Fibroblast of skin of back (primary cell): ENCODE results near the gene LIF. TPM values are rescaled to one million over a fixed set of nuclear protein-coding genes. Genes with fewer than 3 reads are reported as not detected.

Experiments
- DNase-seq: peaks from one replicate; pipeline ENCODE4 v3.0.0-alpha.2; 2013
- polyA plus RNA-seq, 2 experiments: library from polyadenylated mRNA; unstranded; fragments of 120-200 nt; gene quantifications; one replicate each; pipeline ENCODE4 v1.2.1, GENCODE V29; 2013; ENCODE audit not compliant: insufficient read length in 2 of 2

Gene LIF
- polyA plus RNA-seq (2013, experiment 1 of 2; ENCODE audit: insufficient read length), result 14.3 TPM
- polyA plus RNA-seq (2013, experiment 2 of 2; ENCODE audit: insufficient read length), result 5.0 TPM

DNA sequence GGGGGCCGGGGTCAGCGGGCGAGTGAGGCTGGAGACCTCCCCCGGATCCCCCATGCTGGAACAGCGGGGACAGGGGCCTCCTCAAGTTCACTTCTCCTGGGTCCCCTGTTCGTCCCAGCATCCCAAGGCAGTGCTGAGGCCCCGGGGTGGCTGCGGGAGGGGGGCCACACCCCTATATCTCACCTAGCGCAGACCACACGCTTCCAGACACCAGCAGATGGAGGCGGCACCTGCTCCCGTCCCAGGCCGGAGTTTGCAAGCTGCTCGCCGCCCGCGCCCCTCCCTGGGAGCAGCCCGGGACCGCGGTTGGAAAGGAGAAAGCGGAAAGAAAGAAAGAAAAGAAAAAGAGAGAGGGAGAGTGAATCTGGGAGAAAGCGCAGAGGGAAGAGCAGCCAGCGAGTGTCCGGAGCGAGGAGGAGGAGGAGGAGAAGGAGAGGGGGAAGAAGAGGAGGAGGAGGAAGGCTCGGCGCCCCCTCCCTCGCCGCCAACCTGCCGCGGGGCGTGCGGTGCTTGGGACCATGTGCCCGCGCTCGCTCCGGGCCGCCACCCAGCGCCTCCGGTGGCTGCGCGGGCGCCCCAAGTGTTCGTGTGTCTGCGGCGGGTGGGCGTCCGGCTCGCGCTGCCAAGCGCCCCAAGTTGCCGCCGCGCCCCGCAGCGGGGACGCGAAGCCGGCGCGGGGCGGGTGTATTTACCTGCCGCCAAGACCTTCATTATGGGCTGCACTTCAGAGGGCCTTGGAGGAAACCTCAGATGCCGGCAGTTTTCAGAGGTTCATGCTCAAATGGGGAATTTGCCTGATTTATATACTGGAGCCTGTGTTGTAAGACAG, at the start of gene LIF:
Gene LIF, minus strand, starts transcription at position 775 of the 829 bp plus-strand sequence. Its CDS starts 64 bp downstream, at position 711.
- no peak for DNase-seq

DNA sequence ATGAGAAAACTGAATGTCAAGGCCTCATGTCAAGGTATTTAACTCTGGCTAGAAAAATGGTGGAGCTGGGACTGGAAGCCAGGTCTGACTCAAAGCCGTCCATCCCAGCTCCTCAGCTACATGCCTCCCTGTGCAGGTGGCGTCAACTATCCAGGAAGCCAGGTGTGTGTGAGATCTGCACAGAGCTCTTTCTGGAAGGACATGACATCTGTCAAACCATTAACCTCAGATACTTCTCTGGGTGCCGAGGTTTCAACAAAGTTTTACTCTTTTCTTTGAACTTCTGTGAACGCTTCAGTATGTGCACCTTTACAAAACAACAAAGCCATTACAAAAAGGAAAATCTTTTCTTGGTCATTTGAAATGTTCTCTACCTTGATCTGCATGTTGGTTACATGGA, 49.8 kb upstream of the LIF start:
- DNase-seq, result no peak

DNA sequence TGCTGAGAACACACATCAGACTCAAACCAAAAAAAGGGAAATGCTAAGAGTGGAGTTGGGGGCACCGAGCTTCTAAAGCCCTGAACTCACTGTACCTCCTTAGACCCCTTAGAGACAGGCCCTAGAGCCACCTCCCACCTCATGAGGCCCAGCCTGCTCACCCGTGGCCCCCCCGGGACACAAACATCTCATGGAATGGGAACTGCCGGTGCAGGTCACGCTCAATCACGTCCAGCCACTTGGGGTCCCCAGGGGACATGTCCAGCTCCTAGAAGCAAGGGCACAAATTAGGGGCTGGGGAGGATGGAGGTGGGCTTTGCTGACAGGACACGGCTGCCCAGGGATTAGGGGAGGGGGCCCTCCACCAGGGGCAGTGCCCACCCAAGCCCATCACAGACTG, 49.0 kb upstream of the LIF start:
- no peak for DNase-seq

DNA sequence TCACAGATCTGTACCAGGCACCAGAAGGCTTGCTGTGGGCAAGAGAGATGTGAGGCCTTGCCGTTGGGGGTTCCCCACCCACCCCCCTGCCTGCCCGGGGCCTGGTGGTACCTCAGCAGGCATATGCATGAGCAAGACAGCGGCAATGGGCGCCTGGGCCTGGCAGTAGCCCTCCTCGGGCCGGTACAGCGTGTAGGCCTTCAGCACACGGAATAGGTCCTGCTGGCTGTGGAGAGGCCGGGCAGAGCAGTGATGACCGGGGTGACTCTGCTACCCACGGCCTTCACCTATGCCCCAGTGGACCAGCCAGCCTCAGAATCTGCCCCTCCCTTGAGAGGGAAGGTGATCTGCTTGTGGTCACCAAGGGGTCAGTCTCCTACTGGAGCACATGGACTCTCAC, 48.3 kb upstream of the LIF start:
- no peak for DNase-seq

DNA sequence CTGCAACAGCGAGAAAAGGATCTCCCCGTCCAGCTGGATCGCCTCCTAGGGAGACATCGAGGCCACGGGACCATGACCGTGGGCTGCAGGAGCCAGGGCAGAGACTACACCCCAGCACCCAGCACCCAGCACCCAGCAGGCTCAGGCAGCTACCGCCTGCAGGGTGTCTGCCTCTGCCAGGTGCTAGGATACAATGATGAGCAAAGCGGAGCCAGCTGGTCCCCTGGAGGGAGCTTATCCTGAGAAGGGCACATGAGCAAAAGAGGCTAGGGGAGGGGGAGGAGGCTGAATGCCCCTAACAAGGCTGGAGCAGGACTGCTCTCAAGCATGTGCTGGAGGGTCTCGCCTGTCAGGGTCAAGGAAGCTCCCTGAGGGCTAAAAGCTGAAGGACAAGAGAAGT, 47.5 kb upstream of the LIF start:
- DNase-seq, result no peak

DNA sequence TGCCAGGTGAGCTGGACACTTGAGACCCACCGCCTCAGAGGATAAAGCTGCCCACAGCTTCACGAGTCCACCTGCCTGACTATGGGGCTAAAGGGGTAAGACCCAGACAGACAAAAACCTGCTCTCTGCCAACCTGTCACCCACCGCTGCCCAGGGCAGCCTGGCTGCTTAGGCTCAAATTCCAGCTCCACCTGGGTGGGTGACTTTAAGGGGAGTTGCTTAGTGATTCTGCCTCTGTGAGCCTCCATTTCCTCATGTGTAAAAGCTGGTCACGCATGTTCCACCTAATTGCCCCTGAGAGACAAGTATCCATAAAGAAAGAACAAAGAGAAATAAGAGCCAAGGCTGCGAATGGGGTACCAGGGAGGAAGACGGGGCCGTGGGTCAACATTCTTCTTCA, 46.5 kb upstream of the LIF start:
- DNase-seq, result no peak

DNA sequence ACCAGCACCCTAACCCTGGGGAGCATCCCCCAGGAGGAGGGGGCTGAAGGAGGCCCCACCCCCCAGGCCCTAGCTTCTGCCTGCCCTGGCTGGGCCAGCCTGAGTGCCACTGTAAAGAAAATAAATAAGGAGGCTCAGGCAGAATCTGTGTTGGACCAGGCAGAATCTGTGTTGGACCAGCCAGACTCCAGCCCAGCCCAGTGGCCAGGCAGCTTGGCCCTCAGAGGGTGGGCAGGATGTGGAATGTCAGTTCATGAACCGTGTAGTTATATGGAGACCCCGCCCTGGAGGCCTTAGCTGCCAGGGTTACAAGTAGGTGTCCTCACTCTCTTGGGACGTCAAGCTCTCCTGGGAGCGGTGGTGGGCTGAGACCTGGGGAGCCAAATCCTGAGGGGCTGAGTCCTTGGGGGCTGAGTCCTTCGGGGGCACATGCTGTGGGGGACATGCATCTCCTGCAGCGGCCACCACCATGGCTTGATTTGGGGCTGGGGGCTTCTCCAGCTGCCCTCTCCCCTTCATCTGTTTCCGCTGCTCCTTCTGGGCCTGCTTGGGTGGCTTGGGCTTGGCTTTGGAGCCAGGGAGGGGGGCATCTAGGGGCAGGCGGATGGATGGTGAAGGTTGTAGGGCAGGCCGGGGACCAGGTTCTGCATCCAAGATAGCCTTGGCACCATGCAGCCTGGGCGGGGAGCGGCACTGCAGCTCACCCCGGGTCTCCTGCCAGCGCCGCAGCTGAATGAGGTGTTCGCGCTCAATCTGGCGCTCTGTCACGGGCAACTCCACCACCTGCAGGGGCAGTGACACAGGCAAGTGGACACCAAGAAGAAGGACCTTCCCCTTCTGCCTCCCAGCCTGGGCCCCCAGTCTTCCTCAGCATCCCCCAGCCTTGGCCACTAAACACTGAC, 45.8 kb upstream of the LIF start:
- no peak for DNase-seq

DNA sequence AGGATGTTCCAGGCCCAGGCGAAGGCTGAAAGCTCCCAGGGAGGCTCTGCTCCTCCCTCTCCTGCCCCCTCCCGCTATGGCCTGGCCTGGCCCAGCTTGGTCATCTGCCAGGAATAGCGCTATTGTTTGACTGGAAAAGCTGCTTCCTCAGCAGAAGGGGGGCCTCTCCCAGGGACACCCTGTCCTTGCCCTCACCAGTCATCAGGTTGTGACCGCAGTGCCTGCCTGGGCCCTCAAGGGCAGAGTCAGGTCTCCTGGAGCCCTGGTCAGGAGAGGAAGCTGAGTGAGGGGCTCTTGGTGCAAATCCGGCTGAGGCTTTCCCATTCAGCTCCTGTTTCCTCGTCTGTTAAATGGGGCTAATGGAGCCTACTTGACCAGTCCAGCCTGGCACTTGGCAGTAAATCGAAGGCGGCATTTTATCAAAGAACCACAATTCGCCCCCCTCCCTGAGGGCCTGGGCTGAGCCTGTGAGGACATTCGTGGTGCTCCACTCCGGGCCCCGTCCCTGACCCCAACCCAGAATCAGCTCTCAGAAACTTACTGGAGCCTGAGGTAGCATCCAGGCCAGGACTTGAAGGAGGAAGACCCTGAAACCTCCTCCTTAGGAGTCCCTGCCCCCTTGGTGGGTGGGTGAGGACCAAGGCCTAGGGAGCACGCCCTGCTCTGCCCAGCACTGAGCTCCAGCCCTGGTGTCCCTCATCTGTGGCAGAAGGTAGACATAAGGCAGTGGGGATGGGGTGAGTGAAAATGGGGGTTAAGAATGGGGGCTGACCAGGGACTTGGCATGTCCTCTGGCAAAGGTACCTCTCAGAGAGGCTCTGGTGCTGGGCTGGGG, 44.7 kb upstream of the LIF start:
- peak; percentile 77 for DNase-seq

DNA sequence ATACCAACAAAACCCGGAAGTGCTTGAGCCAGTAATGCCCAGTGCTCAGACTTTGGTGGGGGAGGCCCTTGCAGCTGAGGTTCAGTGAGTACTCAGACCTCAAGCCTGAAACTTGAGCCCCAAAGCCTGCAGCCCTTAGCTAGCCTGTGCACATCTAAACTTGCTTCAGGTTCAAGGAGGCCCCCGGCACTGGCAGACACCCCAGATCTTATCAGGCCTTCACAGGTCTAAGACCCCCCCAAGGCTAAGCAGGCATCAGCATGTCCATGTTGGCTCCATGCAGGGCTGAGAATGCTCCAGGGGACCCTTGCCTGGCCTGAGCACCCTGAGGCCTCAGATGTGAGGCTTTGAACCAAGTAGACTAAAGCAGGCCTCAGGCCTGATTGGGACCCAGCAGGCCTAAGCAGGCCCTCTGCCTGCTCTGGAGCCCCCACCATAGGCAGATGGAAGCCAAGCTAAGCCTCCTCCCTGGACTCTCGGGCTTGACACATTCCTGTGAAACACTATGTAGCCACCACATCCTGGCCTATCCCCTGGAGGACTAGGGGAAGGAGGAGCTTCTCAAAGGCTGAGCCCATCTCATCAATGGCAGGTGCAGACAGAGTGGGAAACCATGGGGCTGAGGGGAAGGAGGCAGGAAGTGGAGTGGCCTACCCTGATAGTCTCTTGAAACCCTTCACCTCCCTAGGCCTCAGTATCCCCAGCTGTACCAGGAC, 43.9 kb upstream of the LIF start:
- peak; percentile 89 for DNase-seq

DNA sequence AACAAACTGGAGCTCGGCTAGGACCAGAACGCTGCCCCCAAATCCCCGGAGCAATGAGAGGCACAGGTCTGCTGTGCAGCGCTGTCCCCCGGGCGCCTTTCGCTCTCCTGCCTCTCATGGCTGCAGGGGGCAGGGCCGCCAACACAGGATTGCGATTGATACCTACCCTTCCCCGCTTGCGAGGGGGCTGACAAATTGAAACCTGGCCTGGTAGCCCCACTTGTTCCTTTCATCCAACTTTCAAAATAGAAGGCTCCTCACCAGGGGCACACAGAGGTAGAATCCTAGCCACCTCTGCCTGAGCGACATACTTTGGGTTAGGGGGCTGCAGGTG, 43.4 kb upstream of the LIF start:
- no peak for DNase-seq

DNA sequence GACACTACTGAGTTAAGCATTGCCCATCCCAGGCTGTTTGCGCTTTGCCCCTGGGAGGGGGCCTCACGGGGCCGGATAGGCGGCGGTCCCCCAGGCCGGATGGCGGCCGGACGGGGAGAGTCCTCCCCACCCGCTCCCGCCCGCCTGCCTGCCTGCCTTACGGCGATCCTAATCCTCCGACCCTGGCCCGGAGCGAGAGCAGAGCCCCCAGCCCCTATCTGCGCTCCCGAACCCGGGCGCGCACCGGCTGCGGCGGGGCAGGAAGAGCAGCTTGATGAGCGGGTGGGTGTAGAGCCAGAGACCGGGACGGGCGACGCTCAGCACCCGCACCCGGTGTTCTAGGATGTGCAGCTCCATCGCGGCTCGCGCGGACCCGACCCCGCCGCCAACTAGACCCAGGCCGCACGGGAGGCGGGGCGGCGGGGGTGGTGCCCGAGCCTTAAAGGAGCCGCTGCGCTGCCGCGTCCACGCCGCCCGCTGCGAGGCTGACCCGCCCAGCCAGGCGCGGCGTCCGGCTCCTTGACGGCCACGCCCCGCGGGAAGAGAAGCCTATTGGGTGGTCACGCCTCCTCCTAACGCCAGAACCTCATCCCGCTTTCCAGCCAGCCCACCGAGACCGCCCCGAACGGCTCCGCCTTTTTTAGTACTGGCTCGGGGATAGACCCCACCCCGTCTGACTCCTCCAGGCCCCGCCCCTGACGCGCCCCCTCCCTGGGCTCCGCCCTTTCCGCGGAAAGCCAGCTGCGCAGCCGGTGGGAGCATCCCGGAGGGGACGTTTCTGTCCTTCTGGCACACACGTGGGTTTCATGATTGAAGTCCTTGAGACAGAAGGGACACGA, 42.8 kb upstream of the LIF start, which contains the start of gene CASTOR1:
Gene CASTOR1, minus strand, starts transcription at position 365 of the 839 bp plus-strand sequence. Its CDS starts 8 bp downstream, at position 357.
- peak; percentile 98 for DNase-seq

DNA sequence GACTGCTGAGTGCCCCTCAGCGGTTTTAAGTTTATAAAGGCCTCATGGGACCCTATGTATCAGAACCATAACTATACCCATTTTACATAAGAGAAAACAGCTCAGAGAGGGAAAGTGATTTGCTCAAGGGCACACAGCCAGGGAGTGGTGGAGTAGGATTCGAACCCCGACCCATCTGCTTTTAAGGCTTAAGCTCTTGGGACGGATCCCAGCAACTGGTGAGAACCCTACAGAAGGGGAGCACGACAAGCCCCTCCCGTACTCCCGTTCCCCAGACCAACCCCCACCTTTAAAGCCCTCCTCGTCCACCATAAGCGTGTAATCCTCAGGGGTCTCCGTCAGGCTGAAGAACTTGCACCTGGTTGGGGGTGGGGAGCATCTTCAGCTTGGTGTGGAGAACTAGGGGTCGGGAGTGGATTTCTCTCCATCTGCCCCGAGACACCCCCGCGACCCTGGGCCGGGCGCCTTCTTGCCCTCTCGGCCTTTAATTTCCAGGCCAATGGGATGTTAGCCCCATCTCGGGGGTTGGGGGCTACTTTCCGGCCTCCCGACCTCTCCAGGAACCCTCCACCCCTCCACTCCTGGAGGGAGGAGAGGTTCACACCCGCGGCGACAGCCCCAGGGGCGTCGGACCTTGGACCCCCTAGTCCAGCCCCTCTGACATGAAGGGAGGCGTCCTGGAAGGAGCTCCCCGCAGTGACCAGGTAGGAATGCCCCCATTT, 42.0 kb upstream of the LIF start:
- DNase-seq, result no peak

DNA sequence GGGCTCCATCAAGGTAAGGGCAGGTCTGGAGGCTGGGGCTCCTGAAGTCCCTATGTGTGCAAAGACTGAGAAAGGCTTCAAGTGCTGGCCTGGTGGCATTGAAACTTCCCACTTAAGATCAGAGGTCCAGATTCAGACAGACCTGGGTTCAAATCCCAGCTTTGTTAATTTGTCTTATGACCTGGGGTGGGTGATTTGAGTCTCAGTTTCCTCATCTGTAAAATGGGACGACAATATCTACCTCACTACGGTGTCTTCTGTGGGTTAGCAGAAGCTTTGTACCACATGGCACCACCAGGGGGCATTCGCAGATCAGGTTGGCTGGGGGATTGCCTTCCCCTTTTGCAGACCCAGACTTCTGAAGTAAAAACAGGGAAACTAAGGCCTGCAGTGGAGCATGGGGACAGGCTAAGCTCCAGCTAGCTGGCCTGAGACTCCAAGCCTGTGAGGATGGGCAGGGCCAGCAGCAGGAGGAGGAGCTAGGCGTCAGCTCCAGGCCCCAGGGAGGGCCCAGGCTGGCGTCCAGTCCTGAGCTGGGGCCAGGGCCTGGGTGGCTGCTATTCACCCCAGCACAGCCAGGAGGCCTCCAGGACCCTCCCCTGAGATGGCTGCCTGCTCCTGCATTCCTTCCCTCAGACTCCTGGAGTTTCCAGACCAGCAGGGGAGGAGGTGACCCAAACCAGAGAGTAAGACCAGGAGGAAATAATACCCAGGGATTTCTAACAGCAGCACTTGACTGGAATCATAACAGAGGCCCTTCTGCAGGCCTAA, 41.3 kb upstream of the LIF start:
- DNase-seq, result peak; percentile 93

DNA sequence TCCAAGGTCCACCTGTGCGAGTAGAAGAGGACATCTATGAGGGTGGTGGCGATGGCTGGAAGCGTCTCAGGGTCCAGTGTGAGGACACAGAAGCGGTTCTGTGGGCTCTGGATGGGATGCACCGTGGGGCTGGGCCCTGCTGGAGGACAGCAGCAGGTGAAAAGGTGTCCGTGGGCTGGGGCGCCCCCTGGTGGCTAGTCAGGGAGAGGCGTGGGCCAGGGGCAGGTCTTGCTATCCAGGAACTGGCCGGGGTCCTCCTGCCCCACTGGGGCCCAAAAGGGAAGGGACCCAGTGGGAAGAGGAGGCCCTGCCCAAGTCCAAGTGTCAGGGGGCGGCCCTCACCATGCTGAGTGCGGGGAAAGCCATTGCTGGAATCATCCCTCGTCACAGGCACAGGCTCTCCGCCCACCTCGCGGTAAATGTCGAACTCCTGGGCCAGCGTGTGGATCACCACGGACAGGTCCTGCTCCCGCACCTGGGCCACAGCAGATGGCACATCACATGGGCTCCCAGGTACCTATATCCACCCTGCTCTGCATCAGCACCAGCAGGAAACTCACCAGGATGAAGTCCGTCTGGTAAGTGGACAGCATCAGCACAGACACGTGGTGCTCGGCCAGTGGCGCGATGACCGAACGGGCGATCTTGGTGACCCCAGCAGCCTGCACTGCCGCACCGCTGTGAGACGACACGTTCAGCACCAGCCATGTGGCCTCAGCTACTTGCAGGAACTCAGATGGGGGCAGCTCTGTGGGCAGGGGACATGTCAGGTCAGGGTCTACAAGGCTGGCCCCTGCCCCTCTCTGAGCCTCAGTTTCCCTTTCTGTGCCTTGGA, 40.5 kb upstream of the LIF start:
- DNase-seq, result no peak

DNA sequence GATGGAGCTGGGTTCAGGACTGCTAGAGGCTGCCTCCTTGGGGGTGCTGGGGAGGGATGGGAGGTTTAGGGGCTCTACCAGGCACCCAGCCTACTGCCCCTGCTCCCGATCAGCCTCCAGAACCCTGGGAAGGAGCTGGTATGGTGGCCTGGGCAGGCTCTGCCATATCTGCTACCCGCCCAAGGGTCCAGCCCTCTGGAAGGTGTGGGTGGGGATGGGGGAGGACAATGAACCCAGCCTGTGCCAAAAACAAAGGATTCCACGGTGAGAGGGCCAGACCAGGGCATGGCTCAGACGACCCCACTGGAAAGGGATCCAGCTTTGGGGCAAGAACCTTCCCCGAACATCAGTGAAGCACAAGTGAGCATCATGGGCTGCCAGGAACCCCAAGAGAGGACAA, 39.8 kb upstream of the LIF start:
- DNase-seq, result no peak

DNA sequence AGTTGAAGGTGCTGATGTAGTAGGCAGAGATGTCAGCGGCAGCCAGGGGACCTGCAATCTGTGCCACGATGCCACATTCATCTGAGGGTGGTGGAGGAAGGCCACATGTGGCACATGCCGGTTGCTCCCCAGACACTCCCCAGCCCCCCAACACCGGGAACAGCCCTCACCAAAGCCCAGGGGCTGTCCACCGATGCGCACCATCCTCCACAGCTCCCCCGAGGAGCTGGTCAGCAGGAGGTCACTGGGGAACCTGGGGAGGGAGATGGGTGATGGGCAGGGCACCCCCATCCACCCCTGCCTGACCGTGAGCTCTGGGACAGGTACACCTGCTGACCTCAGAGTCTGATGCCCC, 39.3 kb upstream of the LIF start:
- no peak for DNase-seq

DNA sequence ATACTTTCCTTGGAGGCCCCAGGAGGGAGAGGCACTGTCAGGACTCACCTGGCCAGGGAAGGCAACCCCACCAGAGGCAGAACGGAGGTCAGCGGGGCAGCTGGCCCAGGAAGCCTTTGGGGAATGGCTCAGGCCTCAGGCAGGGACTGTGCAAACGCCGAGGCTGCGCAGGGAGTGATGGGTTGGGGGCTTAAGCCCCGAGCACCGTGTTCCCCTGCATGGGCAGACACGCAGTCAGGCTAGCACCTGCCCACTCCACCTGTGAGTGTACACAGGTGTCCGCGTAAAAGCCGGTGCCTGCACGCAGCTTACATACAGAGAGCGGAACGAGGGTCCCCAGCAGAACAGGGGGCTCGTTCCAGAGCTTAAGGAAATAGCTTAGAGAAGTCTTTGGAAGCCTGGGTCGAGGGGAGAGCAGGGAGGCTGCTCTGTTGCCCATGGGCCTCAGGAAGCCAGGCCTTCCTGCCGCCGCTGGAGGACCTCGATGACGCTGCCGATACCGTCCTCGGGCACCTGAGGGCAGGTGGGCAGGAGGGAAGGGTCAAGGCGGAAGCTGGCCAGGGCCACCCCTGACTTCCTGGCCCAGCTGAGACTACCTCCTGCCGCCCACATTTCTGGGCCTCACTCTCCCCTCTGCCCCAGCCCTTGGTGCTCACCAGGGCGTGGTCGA, 38.8 kb upstream of the LIF start:
- DNase-seq, result no peak

DNA sequence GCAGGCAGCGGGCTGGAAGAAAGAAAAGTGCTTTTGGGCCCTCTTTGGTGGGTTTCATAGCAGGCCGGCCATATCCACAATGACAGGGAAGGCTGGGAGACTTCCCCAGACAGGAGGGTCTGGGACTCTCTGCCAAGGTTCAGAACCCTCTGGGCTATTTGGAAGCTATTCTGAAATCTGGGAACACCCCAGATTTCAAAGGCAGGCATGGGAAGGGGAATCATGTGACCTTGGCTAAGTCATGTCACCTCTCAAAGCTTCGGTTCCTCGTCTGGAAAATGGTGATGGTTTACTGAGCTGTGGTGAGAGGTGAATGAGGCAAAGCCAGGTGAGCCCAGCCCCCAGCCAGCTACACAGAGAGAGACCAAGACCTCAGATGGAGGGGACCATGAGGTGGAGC, 38.1 kb upstream of the LIF start:
- no peak for DNase-seq
